GM12874 (cell line): ENCODE measurements around the gene EYA2.

Experiments
- TF ChIP-seq, protein P1 (sequence below): IDR thresholded peaks from 2 replicates; pipeline ENCODE4 v1.5.1; 2011; ENCODE audit warnings: low read depth, mild to moderate bottlenecking, control low read depth, low read length, moderate library complexity; ENCODE audit not compliant: insufficient read depth

EYA2 gene

DNA sequence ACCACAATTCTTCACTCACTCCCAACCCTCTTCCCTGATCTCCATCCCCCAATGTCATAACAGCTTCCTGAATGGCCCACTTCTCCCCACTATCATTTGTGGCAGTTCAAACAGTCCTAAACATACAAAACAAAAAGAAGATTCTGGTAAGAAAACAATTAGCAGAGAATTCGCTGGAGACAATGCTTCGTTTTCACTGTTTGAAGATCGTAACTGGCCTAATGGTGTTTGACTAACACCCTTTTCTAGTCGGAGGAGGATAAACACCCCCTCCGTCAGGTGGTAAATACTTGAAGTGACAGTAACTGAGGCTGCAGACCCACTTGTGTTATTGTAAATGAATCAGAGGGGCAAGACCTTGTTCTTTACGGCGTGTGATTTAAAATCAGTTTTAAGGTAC is 3.8 kb downstream of the EYA2 start:
- TF ChIP-seq, protein P1, sequence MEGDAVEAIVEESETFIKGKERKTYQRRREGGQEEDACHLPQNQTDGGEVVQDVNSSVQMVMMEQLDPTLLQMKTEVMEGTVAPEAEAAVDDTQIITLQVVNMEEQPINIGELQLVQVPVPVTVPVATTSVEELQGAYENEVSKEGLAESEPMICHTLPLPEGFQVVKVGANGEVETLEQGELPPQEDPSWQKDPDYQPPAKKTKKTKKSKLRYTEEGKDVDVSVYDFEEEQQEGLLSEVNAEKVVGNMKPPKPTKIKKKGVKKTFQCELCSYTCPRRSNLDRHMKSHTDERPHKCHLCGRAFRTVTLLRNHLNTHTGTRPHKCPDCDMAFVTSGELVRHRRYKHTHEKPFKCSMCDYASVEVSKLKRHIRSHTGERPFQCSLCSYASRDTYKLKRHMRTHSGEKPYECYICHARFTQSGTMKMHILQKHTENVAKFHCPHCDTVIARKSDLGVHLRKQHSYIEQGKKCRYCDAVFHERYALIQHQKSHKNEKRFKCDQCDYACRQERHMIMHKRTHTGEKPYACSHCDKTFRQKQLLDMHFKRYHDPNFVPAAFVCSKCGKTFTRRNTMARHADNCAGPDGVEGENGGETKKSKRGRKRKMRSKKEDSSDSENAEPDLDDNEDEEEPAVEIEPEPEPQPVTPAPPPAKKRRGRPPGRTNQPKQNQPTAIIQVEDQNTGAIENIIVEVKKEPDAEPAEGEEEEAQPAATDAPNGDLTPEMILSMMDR = no peak

DNA sequence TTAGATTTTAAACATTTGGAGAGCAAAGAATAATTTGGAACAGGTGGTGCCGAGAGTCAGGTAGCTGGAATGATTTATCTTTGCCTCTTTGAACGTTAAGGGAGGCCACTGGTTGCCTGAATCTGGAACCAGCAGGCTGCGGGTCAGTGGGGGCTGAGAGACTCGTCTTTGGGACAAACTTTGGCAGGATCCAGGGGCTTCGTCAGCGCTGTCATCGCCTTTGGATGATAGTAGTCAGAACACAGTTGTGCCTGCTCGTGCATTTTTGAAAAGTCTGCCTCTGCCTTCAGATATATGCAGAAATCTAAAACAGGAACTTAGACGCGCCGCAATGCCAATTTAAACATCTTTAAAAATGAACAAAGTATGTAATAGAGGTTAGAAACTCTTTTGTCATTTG is 5.0 kb downstream of the EYA2 start:
- TF ChIP-seq, protein P1 = no peak

DNA sequence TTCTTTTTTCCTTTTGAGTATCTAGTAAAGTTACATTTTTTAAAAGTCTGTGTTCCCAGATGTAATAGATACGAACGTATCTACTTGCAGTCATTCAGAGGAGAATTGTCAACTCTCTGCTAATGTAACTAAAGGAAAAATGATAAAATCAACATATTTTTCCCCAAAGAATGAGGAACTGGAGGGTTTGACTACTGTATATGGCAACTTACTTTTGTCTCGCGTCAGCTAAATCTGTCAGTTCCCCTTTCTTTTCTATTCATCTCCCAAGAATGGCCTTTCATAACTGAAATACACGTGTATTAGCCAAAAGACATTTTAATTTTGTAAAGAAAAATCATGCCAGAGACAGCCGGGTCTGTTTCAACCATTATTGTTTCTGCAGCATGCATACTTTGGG is 5.4 kb downstream of the EYA2 start:
- TF ChIP-seq, protein P1 = no peak

DNA sequence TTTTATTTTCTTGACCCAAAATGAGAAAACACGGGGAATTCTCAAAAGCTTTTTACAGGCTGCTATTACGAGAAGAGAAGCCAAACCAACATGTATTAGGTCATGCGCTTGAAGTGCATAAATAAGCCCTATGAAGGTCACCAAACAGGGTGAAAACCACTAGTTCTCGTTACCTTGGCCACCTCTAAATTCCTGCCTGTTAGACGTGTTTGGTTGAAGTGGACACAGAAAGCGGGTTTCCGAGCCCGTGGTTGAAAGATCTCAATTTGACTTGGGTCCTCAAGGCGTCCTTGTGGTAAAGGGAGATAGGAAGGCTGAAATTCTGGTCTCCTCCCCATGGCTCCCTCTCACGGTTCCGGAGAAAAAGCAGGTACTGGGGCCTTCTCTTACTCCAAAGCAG is 6.2 kb downstream of the EYA2 start:
- TF ChIP-seq, protein P1 = no peak

DNA sequence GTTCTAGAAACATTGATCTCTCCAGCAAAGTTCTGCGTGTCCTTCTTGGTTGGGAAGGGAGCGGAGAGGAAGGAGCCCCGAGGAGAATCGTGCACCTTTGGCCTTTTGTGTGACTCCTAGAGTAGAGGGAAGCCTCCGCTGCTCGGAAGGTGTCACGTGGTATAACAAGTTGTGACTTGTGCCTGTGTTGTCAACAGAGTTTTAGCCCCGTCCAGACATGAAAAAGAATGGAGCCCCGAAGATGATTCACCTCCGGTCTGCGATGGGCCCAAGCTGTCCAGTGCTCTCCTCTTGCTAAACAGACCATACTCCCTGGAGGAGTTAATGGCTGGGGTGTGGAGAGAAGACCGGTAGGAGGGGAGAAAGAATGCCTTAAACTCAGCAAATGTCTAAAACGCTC is 7.0 kb downstream of the EYA2 start:
- TF ChIP-seq, protein P1 = no peak

GRCh38 chr20:46903256-46903655 is 8.6 kb downstream of the EYA2 start:
- TF ChIP-seq, protein P1 = no peak

DNA sequence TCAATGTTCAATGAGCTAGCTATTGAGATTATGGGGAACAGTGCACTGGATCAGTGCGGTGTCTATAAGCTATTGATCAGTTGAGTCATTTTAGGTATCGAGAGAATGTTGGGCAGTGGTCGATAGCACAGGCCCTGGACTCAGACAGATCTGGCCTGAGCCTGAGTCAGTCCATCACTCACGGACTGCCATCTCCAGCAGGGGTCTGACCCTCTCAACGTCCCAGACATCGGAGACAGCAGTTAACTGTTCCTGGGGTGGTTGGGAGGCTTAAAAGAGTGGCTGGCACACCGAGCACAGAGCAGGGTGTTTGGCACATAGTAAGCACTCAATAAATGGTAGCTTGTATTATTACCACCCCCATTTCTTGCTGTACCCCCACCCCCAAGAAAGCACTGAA is 9.3 kb downstream of the EYA2 start:
- TF ChIP-seq, protein P1 = no peak

DNA sequence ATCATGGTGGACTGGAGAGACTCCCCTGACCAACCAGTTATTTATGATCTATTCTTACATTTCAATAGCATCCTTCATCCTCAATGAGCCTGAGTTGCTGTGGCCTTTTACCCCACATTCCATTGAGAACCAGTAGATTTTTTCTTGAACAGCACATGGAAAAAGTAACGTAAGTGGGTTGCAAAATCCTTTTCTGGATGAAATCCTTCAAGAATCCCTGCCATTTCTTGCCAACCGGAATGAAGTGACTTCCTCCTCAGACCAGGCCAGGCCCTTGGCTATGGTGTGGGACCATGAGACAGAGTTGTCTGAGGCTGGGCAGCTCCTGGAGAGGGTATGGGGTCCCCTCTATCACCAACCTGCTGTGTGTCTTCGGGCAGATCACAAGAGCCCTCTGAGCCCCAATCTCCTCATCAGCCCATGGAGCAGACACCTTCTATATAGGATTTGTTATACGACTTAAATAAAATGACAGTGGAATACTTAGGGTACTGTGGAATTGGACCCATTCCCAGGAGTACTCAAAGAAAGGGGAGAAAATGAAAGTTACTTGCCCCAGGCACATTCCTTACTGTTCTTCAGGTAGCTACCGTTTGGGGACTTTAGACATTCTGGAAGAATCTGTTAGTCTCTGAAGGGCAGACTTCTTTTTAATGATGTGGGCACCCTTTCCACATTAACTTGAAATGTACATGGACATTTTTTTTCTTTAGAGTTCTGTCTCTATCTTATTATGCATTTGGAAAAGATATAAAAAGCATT is 10.9 kb downstream of the EYA2 start:
- TF ChIP-seq, protein P1 = no peak
